ENCODE results near the gene FLOT1. TPM values are rescaled to one million over a fixed set of nuclear protein-coding genes. Genes with fewer than 3 reads are reported as not detected.

FLOT1 gene
- total RNA-seq, 2 experiments from 2014 or later, result 199 to 213 TPM

- POLR2A ChIA-PET, result interaction anchor here (0.9 kb wide), 1 partner anchor 47 kb away, joined by 5 read pairs; no protein-coding TSS in a partner anchor
- DNase-seq, result peak; percentile 25
These were observed 59.1 kb downstream of the FLOT1 start for GRCh38 chr6:30683183-30683979.

DNA sequence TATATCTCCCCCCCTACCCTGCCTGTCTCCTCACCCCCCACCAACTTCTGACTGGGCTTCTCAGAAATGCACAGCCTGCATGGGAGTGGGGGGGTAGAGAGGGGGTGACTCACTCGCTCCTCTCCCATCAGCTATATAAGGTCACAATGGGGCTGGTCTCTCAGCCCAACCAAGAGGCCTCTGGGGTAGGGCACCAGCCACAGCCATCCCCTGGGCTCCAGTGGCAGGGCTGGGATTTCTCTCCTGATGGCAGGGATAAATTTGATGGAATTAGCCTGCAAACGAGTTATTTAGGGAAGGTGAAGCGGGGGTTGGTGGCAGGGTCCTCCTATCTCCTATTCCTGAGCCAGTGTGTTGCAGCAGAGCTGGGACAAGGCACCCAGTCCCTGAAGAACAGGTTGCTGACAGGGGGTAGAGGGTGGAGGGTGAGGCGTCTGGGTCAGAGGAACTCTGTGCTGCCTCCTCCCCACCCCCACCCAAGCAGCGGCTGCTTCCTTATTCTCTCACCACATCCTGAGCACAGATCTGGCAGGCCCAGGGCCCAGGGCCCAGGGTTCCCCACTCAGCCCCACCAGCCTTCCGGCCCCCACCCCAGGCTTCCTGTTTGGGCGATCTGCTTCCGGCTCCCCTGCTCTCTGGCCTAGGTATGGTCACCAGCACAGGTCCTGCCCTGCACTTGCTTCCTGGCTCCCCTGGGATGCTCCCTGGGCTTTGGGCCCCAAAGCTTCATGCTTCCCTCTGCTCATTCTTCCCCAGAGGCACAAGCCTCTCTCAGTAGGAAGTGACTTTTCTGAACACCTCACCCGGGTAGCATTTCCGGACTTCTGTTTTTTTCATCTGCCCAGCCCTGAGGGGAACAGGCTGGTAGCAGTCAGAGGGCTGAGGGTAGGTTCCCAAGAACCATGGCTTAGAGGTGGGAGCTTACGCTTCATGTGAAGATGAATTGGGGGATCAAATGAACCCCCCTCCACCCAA, 60.1 kb downstream of the FLOT1 start:
- CTCF ChIA-PET, result interaction anchor here (0.6 to 12.7 kb wide), 5 partner anchors 8 to 42 kb away, joined by 3 to 476 read pairs (median 4); partner anchors contain the start of genes MDC1 and TUBB
- peak overlapping the region; percentile 100 for H3K4me3 Mint-ChIP-seq
- H3K27ac Mint-ChIP-seq, result peak overlapping the region; percentile 89
- H3K9me3 Mint-ChIP-seq, result no peaks in the 10 kb centered on the region
- H3K36me3 Mint-ChIP-seq (ENCODE audit: low read depth), result peaks cover 80% of the 10 kb centered on the region
- peaks cover 18% of the 10 kb centered on the region for H3K4me1 Mint-ChIP-seq
- DNase-seq, result peak; percentile 93
- no peaks in the 10 kb centered on the region for H3K27me3 Mint-ChIP-seq
- POLR2A ChIA-PET, result interaction anchor here (1.3 to 1.4 kb wide), 3 partner anchors 35 to 67 kb away, joined by 6 to 8 read pairs (median 6); partner anchors contain the start of gene MDC1

More at GRCh38 chr6:30683183-30683979, 59.1 kb downstream of the FLOT1 start:
- peak overlapping the region; percentile 89 for H3K27ac Mint-ChIP-seq
- H3K36me3 Mint-ChIP-seq (ENCODE audit: low read depth), result peaks cover 85% of the 10 kb centered on the region
- H3K27me3 Mint-ChIP-seq, result no peaks in the 10 kb centered on the region
- H3K4me1 Mint-ChIP-seq, result peaks cover 27% of the 10 kb centered on the region
- H3K4me3 Mint-ChIP-seq, result peak overlapping the region; percentile 100
- CTCF ChIA-PET, result interaction anchor here (1.4 to 12.7 kb wide), 4 partner anchors 10 to 200 kb away, joined by 3 to 476 read pairs (median 8); partner anchors contain the start of genes DHX16, MDC1 and TUBB
- H3K9me3 Mint-ChIP-seq, result no peaks in the 10 kb centered on the region

DNA sequence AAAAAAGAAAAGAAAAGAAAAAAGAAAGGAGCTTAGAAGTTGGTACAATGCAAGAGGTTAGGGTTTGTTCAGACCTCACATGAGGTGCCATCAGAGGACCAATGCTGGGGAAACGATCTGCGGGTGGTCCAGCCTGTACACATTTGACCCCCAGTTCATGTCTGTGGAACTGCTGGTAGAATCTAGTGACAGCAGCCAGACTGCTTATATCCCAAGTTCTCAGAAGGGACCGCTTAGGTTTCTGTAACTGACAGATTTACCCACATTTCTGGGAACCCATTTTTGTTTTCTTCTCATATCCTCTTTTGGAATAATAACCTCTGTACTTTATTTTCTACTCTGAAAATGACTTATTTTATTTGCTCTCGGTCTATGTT, 60.7 kb downstream of the FLOT1 start:
- no peaks in the 10 kb centered on the region for H3K27me3 Mint-ChIP-seq
- POLR2A ChIA-PET, result interaction anchor here (1.3 to 1.4 kb wide), 3 partner anchors 36 to 66 kb away, joined by 6 to 8 read pairs (median 6); partner anchors contain the start of gene MDC1
- peak; percentile 16 for DNase-seq
- H3K36me3 Mint-ChIP-seq (ENCODE audit: low read depth), result peaks cover 87% of the 10 kb centered on the region
- H3K4me3 Mint-ChIP-seq, result peak overlapping the region; percentile 100
- no peaks in the 10 kb centered on the region for H3K9me3 Mint-ChIP-seq
- peaks cover 23% of the 10 kb centered on the region for H3K4me1 Mint-ChIP-seq
- peak overlapping the region; percentile 89 for H3K27ac Mint-ChIP-seq
- CTCF ChIA-PET, result interaction anchor here (0.6 to 12.7 kb wide), 5 partner anchors 9 to 43 kb away, joined by 3 to 476 read pairs (median 4); partner anchors contain the start of genes MDC1 and TUBB

- Mint-ChIP-seq H3K36me3 (ENCODE audit: low read depth) (peaks cover 84% of the 10 kb centered on the region), H3K4me3 (peak overlapping the region; percentile 100), H3K27ac (peak overlapping the region; percentile 89), H3K4me1 (peaks cover 29% of the 10 kb centered on the region), H3K9me3 (no peaks in the 10 kb centered on the region), H3K27me3 (no peaks in the 10 kb centered on the region)
- POLR2A ChIA-PET, result interaction anchor here (1.4 to 1.6 kb wide), 2 partner anchors 42 to 48 kb away, joined by 4 to 16 read pairs; no protein-coding TSS in a partner anchor
- DNase-seq, result no peak
- CTCF ChIA-PET, result interaction anchor here (0.5 to 12.7 kb wide), 13 partner anchors 7 to 140 kb away, joined by 3 to 476 read pairs (median 5); partner anchors contain the start of genes ABCF1, DHX16, MDC1 and TUBB
These were observed 62.5 kb downstream of the FLOT1 start for GRCh38 chr6:30679765-30680535.

DNA sequence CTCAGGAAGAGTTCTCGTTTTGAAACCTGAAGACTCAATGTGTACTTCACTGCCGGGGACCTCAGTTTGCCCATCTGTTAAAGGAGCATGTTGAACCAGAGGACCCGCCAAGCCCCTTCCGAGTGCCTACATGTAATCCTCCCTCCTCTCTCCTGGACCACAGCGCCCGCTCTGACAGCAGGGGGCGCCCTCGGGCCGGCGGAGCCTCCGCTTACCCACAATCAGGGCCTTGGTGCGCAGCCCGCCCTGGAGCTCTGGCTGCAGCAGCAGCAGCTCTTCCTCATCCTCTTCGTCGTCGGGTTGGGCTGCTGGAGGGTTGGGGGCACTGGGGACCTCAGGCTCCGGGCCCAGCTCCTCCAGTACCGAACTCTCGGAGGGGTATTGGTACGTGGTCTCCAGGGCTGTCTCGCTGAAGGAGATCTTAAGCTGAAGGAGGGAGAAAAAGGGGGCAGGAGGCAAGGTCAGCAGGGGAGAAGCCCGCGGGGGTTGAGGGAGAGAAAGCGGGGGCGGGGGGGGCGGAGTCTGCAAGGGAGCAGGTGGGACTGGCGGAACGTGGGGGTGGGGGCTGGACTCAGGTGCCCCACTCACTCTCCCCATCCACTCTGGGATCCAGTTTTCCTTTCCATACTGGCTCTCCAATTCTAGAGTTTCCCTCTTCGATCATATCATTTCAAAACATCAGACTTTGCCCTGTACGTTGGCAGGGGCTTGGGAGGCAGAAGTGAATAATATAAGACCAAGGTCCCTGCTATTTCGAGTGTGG, 63.3 kb downstream of the FLOT1 start:
- Mint-ChIP-seq H3K36me3 (ENCODE audit: low read depth) (peaks cover 78% of the 10 kb centered on the region), H3K4me1 (peaks cover 29% of the 10 kb centered on the region), H3K27ac (peak overlapping the region; percentile 73), H3K4me3 (peak overlapping the region; percentile 100), H3K27me3 (no peaks in the 10 kb centered on the region), H3K9me3 (no peaks in the 10 kb centered on the region)
- DNase-seq, result peak; percentile 92
- ChIA-PET POLR2A (interaction anchor here (0.6 to 1.6 kb wide), 6 partner anchors 38 to 56 kb away, joined by 3 to 16 read pairs (median 4); partner anchors contain the start of gene MDC1), CTCF (interaction anchor here (0.6 to 12.7 kb wide), 31 partner anchors 9 to 401 kb away, joined by 3 to 476 read pairs (median 4); partner anchors contain the start of genes ABCF1, MDC1, MRPS18B and PPP1R10)

Other genes starting within 250 kb of the FLOT1 start
- 10 to 100 TPM; 51.5 to 59.9 TPM for gene GNL1, start 186.2 kb downstream of the FLOT1 start, total RNA-seq
- gene PRR3, start 185.4 kb downstream of the FLOT1 start, total RNA-seq, result 10 to 100 TPM; 16.0 to 22.2 TPM
- 10 to 100 TPM; 72.2 to 78.0 TPM for gene ABCF1, start 171.2 kb downstream of the FLOT1 start, total RNA-seq
- gene PPP1R10, start 125.4 kb downstream of the FLOT1 start, total RNA-seq, result 100 to 1,000 TPM in 1 of 2 experiments, 10 to 100 TPM in 1; 99.1 to 117 TPM
- 10 to 100 TPM; 41.4 to 44.4 TPM for gene MRPS18B, start 124.8 kb downstream of the FLOT1 start, total RNA-seq
- 1 to 10 TPM; 8.3 to 9.7 TPM for gene ATAT1, start 115.8 kb downstream of the FLOT1 start, total RNA-seq
- 10 to 100 TPM; 23.2 to 23.9 TPM for gene C6orf136, start 95.6 kb downstream of the FLOT1 start, total RNA-seq
- gene DHX16, start 69.7 kb downstream of the FLOT1 start, total RNA-seq, result 10 to 100 TPM; 40.4 to 40.7 TPM
- 100 to 1,000 TPM; 243 to 272 TPM for gene PPP1R18, start 56.0 kb downstream of the FLOT1 start, total RNA-seq
- gene NRM, start 51.7 kb downstream of the FLOT1 start, total RNA-seq, result 10 to 100 TPM; 43.1 to 58.8 TPM
- 10 to 100 TPM; 46.8 to 53.2 TPM for gene MDC1, start 25.4 kb downstream of the FLOT1 start, total RNA-seq
- gene TUBB, start 22.3 kb downstream of the FLOT1 start, total RNA-seq, result 1,000 to 10,000 TPM; 1,494 to 1,661 TPM
- 10 to 100 TPM; 30.5 to 34.9 TPM for gene IER3, start 1.9 kb upstream of the FLOT1 start, total RNA-seq
- 1 to 10 TPM; 4.5 to 5.6 TPM for gene DDR1, start 141.8 kb upstream of the FLOT1 start, total RNA-seq
- 10 to 100 TPM; 28.5 to 34.1 TPM for gene GTF2H4, start 165.5 kb upstream of the FLOT1 start, total RNA-seq
- 10 to 100 TPM; 34.3 to 40.2 TPM for gene VARS2, start 171.6 kb upstream of the FLOT1 start, total RNA-seq
- not detected for gene SFTA2, start 189.5 kb upstream of the FLOT1 start, total RNA-seq
- not detected for gene MUCL3, start 198.3 kb upstream of the FLOT1 start, total RNA-seq
- not detected for gene MUC21, start 241.0 kb upstream of the FLOT1 start, total RNA-seq